Heart right ventricle (tissue), 16 donors: ENCODE results near the gene SPACDR. TPM values are rescaled to one million over a fixed set of nuclear protein-coding genes. Genes with fewer than 3 reads are reported as not detected.

ENCODE experiments used
- ATAC-seq, 8 donors: fragments of 200-7000 bp; cut with Tn5 transposase; one replicate each; pipeline ENCODE4 v1.9.1; 2020; ENCODE audit warnings: mild to moderate bottlenecking in 8 of 8, moderate library complexity in 8 of 8, moderate number of reproducible peaks in 1 of 8
- DNase-seq, 2 donors: peaks; one replicate each; pipeline ENCODE4 v3.0.0-alpha.2; 2020
- H3K27ac ChIP-seq, 10 donors: fragments of 200-600 bp; sonication (generic) in 2 of 10; one replicate each; pipeline versions ENCODE4 v1.5.0 to v1.8.0; 2020 to 2022; ENCODE audit warnings: mild to moderate bottlenecking in 3 of 10
- H3K27me3 ChIP-seq, 7 donors: fragments of 200-600 bp; one replicate each; pipeline ENCODE4 v1.8.0; 2021 to 2022; ENCODE audit warnings: mild to moderate bottlenecking in 2 of 7
- H3K36me3 ChIP-seq, 9 donors: fragments of 200-600 bp; sonication (generic) in 1 of 9; one replicate each; pipeline versions ENCODE4 v1.5.0 to v1.8.0; 2020 to 2022; ENCODE audit warnings: mild to moderate bottlenecking in 2 of 9
- H3K4me1 ChIP-seq, 9 donors: fragments of 200-600 bp; sonication (generic) in 1 of 9; one replicate each; pipeline versions ENCODE4 v1.5.0 to v1.8.0; 2020 to 2022; ENCODE audit warnings: mild to moderate bottlenecking in 4 of 9
- H3K4me3 ChIP-seq, 10 donors: fragments of 200-600 bp; sonication (generic) in 2 of 10; one replicate each; pipeline versions ENCODE4 v1.5.0 to v1.8.0; 2020 to 2022; ENCODE audit warnings: mild to moderate bottlenecking in 7 of 10, moderate library complexity in 2 of 10
- H3K9me3 ChIP-seq, 11 donors: fragments of 200-600 bp in 10 of 11; sonication (generic) in 2 of 11; one replicate each; pipeline versions ENCODE4 v1.5.0 to v1.8.0; 2013 to 2022; ENCODE audit warnings: mild to moderate bottlenecking in 2 of 11, control low read depth in 1 of 11, moderate library complexity in 1 of 11
- WGBS, 2 donors: extraction: QIAGEN DNeasy Blood & Tissue Kit; methylation state at CpG; one replicate each; pipeline ENCODE4 v1.1.7; 2013; ENCODE audit warnings: inconsistent platforms in 1 of 2; 5-methylcytosine and 5-hydroxymethylcytosine counted together
- intact Hi-C, 10 donors: fragments of 100-400 bp; cut with DNase I; formaldehyde crosslinking; loops; one replicate each; pipeline versions ENCODE4 v1.11.1 to v1.14.2; 2022
- polyA plus RNA-seq, 2 donors: library from polyadenylated mRNA; stranded (reverse); fragments of 200-250 nt; gene quantifications; one replicate each; pipeline ENCODE4 v1.2.3, GENCODE V29; 2013
- total RNA-seq, 10 donors: library from RNA; stranded (reverse); fragmentation: NEBNext Ultra II Directional in 3 of 10; extraction: Animal tissue kit (Norgen Biotek cat#: 25700) in 3 of 10; gene quantifications; one replicate each; pipeline versions ENCODE4 v1.2.1 to v1.2.4, GENCODE V29; 2021 to 2023
- TF ChIP-seq, protein P1 (sequence below), 9 donors: fragments of 200-600 bp; sonication (generic) in 2 of 9; IDR thresholded peaks; one replicate each; pipeline versions ENCODE4 v1.5.0 to v1.8.0; 2021 to 2022; ENCODE audit warnings: antibody characterized with exemption in 9 of 9, mild to moderate bottlenecking in 5 of 9, moderate library complexity in 1 of 9
- donor health status: Arrhythmogenic right ventricular cardiomyopathy.
- donor health status: ischemic (EF 13 %, LVEDD 7.1; RV severe dilation, severe dysfunction).
- donor health status: healthy with polysubstance abuse.
- donor health status: DM: no; HTN: yes; CAD: no.
- donor health status: DM: no; HTN: no; CAD: no.
- donor health status: ischemic (EF 25% LVEDD 6.9; RV normal size, moderate dysfunction).
- donor health status: ischemic (EF 25% LVEDD 5.7; RV mildly dilated, moderate dysfunction).
- donor health status: healthy.
- donor health status: DM: yes; HTN: yes; CAD: no.
- donor health status: Ischemic cardiomyopathy.
- donor health status: ischemic (EF 35%, LVEDD 5.7; RV mildly dilated, moderate dysfunction).
- donor health status: nonischemic (EF 11% LVEDD 7.7; RV severe dilation, severe dysfunction).
- donor health status: DM: yes; HTN: yes; CAD: no.
- donor health status: PGD.
- donor health status: ischemic (EF 29% LVEDD 5.4; RV normal size, mild dysfunction).
- donor health status: nonischemic (EF 23%, LVEDD 6.1; RV moderate dilation, normal function).

The SPACDR gene
- total and polyA plus RNA-seq, 12 donors, result 0.28 to 1.3 (median 0.77) TPM; not detected in 4

DNA sequence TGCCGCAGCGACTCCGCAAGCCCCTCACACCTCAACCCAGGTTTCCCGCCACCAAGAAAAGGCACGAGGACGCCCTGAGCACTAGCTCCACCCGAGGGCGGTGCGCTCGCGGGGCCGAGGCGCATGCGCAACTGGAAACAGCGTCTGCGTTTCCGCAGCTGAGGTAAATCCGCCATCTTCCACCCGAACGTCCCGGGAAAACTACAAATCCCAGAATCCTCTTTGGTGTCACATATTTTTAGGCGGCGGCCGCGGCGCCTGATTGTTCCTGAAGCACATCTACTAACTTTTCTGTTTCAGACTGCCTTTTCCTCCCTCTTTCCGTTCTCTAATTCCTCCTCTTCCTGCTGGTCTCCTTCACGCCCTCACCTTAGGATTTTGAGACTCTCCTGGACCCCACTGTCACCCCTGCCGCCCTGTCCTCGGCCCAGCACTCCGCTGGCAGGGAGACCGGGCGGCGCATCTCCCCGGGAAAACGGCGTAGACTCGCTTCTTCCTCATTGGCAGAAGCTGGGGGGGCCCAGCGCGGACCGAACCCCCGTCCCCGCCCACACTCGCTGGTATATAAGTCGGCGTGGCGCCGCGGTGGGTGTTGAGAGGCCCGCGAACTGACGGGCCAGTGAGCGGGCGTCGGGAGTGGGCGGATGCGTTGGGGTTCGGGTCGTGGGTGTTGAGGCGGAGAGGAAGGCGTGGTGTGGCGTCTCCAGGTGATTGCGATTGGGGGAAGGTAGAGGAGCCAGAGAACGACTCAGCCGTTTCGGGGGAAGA is 35.7 kb downstream of the SPACDR start, which contains the start of gene ZCWPW1:
Gene ZCWPW1, minus strand, starts transcription at position 505 of the 768 bp plus-strand sequence. CDS start 8,054 bp downstream, outside the sequence.
- peak within 1 kb of the TSS; percentile 98 to 100 (median 99) for H3K27ac ChIP-seq
- peaks cover 6 to 42% (median 36%) of the 10 kb centered on the region in 9 donors for H3K4me1 ChIP-seq
- peaks cover 0 to 31% (median 6%) of the 10 kb centered on the region in 9 donors for H3K36me3 ChIP-seq
- DNase-seq (peak; percentile 96 to 97), ATAC-seq (peak; percentile 63 to 79 (median 74))
- peak within 1 kb of the TSS; percentile 77 to 100 (median 92) for H3K4me3 ChIP-seq
- TF ChIP-seq, protein P1, sequence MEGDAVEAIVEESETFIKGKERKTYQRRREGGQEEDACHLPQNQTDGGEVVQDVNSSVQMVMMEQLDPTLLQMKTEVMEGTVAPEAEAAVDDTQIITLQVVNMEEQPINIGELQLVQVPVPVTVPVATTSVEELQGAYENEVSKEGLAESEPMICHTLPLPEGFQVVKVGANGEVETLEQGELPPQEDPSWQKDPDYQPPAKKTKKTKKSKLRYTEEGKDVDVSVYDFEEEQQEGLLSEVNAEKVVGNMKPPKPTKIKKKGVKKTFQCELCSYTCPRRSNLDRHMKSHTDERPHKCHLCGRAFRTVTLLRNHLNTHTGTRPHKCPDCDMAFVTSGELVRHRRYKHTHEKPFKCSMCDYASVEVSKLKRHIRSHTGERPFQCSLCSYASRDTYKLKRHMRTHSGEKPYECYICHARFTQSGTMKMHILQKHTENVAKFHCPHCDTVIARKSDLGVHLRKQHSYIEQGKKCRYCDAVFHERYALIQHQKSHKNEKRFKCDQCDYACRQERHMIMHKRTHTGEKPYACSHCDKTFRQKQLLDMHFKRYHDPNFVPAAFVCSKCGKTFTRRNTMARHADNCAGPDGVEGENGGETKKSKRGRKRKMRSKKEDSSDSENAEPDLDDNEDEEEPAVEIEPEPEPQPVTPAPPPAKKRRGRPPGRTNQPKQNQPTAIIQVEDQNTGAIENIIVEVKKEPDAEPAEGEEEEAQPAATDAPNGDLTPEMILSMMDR (IDR thresholded peaks at IDR 0.05), result peak in 2 of 9 donors; percentile 6 to 11
- intact Hi-C loops, result no loop called here
- WGBS, 2 donors, result 1% methylated on average over 66 of the region's 66 CpGs
- no peaks in the 10 kb centered on the region for H3K27me3 ChIP-seq
- no peaks in the 10 kb centered on the region for H3K9me3 ChIP-seq

DNA sequence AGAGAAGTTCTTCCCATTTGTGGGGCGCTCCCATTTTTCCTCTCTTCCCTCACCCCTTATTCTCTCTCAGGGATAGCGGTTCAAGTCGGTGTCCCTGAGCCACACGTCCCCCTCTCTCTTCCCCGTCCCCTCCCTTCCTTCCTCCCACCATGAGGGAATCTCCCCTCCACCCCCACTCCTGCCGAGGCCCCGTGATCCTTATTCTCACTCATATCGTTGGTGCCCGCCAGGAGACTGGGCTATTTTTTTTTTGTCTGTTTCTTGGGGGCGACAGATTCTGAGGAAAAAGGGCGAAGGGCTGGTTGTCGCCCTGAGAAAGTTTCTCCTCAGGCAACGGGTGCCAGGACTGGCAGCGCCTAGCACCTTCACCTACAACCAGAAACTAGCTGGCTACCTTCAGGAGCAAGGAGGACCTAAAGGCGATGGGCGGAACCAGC is 36.3 kb downstream of the SPACDR start:
- Histone ChIP-seq H3K9me3 (no peaks in the 10 kb centered on the region), H3K27ac (peak overlapping the region; percentile 98 to 100 (median 99)), H3K36me3 (peaks cover 0 to 25% (median 3%) of the 10 kb centered on the region in 9 donors), H3K4me3 (peak overlapping the region in 9 of 10 donors; percentile 77 to 98 (median 92)), H3K4me1 (peaks cover 6 to 36% (median 34%) of the 10 kb centered on the region in 9 donors), H3K27me3 (no peaks in the 10 kb centered on the region)
- ATAC-seq (no peak), DNase-seq (peak in 1 of 2 donors; percentile 33)
- intact Hi-C loops, result no loop called here
- TF ChIP-seq, protein P1 (IDR thresholded peaks at IDR 0.05), result no peak
- WGBS, 2 donors, result 41 to 44% methylated on average over 16 of the region's 16 CpGs

DNA sequence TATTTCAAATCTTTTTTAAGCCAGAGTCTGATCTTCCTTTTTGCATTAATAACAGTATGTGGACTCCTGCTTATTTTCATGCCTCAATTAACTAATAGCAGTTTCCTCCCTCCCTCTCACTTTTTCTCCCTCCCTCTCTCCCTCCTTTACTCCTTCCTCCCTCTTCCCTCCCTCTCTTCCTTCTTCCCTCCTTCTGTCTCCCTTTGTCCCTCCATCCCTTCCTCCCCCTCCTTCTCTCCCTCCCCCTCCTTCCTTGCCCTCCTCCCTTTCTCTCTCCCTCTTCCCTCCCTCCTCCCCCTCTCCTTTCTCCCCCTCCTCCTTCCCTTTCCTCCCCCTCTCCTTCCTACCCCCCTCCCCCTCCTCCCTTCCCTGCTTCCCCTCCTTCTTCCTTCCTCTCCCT is 37.5 kb downstream of the SPACDR start:
- Histone ChIP-seq H3K4me3 (no peak overlapping the region), H3K9me3 (no peaks in the 10 kb centered on the region), H3K4me1 (peaks cover 6 to 24% (median 21%) of the 10 kb centered on the region in 9 donors), H3K36me3 (peaks cover 0 to 15% (median 3%) of the 10 kb centered on the region in 9 donors), H3K27me3 (no peaks in the 10 kb centered on the region), H3K27ac (no peak overlapping the region)
- DNase-seq (no peak), ATAC-seq (no peak)
- intact Hi-C loops, result no loop called here
- TF ChIP-seq, protein P1 (IDR thresholded peaks at IDR 0.05), result no peak

DNA sequence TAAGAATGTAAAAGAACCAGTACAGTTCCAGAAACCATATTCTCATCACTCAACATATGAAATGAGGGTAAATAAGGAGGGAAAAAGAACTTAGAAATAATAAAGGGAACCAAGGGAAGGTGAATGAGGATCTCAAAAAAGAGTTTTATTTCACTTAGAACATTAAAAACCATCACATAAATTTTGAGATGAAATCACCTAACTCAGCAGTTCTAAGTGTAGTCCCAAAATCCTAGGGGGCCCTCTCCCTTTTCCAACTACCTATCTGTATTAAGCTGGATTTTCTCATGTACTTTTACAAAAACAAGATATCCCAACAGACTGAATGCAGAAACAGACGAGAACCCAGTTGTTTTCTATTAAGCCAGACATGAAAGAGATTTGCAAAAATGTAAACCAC is 38.7 kb downstream of the SPACDR start:
- DNase-seq (no peak), ATAC-seq (no peak)
- Histone ChIP-seq H3K27me3 (no peaks in the 10 kb centered on the region), H3K4me3 (no peak overlapping the region), H3K27ac (no peak overlapping the region), H3K36me3 (peaks cover 0 to 8% (median 0%) of the 10 kb centered on the region in 9 donors), H3K4me1 (peaks cover 1 to 12% (median 9%) of the 10 kb centered on the region in 9 donors), H3K9me3 (no peaks in the 10 kb centered on the region)
- TF ChIP-seq, protein P1 (IDR thresholded peaks at IDR 0.05), result no peak
- intact Hi-C loops, result no loop called here
- 31 to 74% methylated on average over 1 of the region's 1 CpG for WGBS, 2 donors
